HepG2 (cell line): ENCODE measurements around the gene PLSCR4. TPM values are rescaled to one million over a fixed set of nuclear protein-coding genes. Genes with fewer than 3 reads are reported as not detected.

Experiments used
- FOSL2 ChIP-seq: sonication (generic); formaldehyde crosslinking; IDR thresholded peaks from 2 replicates; pipeline ENCODE4 v1.4.0; 2020; ENCODE audit warnings: missing genetic modification reagents
- FOXJ3 ChIP-seq: sonication (generic); formaldehyde crosslinking; IDR thresholded peaks from 2 replicates; pipeline ENCODE4 v1.4.0; 2020; ENCODE audit warnings: missing genetic modification reagents, mild to moderate bottlenecking, borderline replicate concordance
- GLI4 ChIP-seq: sonication (generic); formaldehyde crosslinking; IDR thresholded peaks from 2 replicates; pipeline ENCODE4 v1.5.1; 2020; ENCODE audit warnings: missing genetic modification reagents, mild to moderate bottlenecking, moderate library complexity, borderline replicate concordance
- JDP2 ChIP-seq: sonication (generic); formaldehyde crosslinking; IDR thresholded peaks from 2 replicates; pipeline ENCODE4 v1.8.1; 2022; ENCODE audit warnings: missing genetic modification reagents, borderline replicate concordance
- MAFG ChIP-seq: sonication (generic); formaldehyde crosslinking; IDR thresholded peaks from 2 replicates; pipeline ENCODE4 v1.5.1; 2020; ENCODE audit warnings: mild to moderate bottlenecking, missing genetic modification reagents
- MED13 ChIP-seq: sonication (generic); formaldehyde crosslinking; IDR thresholded peaks from 2 replicates; pipeline ENCODE4 v1.5.0; 2020; ENCODE audit warnings: missing genetic modification reagents
- NCOR1 ChIP-seq: fragments of 200-600 bp; sonication (generic); IDR thresholded peaks from 2 replicates; pipeline ENCODE4 v1.7.0; 2017; ENCODE audit warnings: antibody characterized with exemption, low read length, borderline replicate concordance
- NFATC3 ChIP-seq: sonication (generic); formaldehyde crosslinking; IDR thresholded peaks from 2 replicates; pipeline ENCODE4 v1.5.1; 2020; ENCODE audit warnings: mild to moderate bottlenecking, missing genetic modification reagents
- SOX5 ChIP-seq: IDR thresholded peaks from 2 replicates; pipeline ENCODE4 v1.6.1; 2016; ENCODE audit warnings: borderline replicate concordance
- ZC3H4 ChIP-seq: sonication (generic); formaldehyde crosslinking; IDR thresholded peaks from 2 replicates; pipeline ENCODE4 v1.4.0; 2020; ENCODE audit warnings: missing genetic modification reagents, borderline replicate concordance
- ZMAT3 ChIP-seq: sonication (generic); formaldehyde crosslinking; conservative IDR thresholded peaks from 2 replicates; pipeline ENCODE4 v1.7.0; 2021; ENCODE audit warnings: missing genetic modification reagents
- ZNF17 ChIP-seq: sonication (generic); formaldehyde crosslinking; IDR thresholded peaks from 2 replicates; pipeline ENCODE4 v1.5.0; 2020; ENCODE audit warnings: mild to moderate bottlenecking, missing genetic modification reagents
- ZNF296 ChIP-seq: sonication (generic); formaldehyde crosslinking; conservative IDR thresholded peaks from 2 replicates; pipeline ENCODE4 v1.5.0; 2020; ENCODE audit warnings: mild to moderate bottlenecking, missing genetic modification reagents
- ZNF33B ChIP-seq: sonication (generic); formaldehyde crosslinking; IDR thresholded peaks from 2 replicates; pipeline ENCODE4 v1.5.1; 2020; ENCODE audit warnings: mild to moderate bottlenecking, missing genetic modification reagents
- ZNF569 ChIP-seq: sonication (generic); formaldehyde crosslinking; IDR thresholded peaks from 2 replicates; pipeline ENCODE4 v1.5.0; 2020; ENCODE audit warnings: mild to moderate bottlenecking, missing genetic modification reagents, moderate library complexity, borderline replicate concordance
- ZNF570 ChIP-seq: sonication (generic); formaldehyde crosslinking; IDR thresholded peaks from 2 replicates; pipeline ENCODE4 v1.4.0; 2020; ENCODE audit warnings: mild to moderate bottlenecking, missing genetic modification reagents, borderline replicate concordance
- ZNF652 ChIP-seq: IDR thresholded peaks from 2 replicates; pipeline ENCODE4 v1.6.1; 2016; ENCODE audit warnings: low read depth, borderline replicate concordance
- ZNF792 ChIP-seq: IDR thresholded peaks from 2 replicates; pipeline ENCODE4 v1.6.1; 2016
- polyA plus RNA-seq, 8 experiments: library from polyadenylated mRNA; depleted of rRNA in 3 of 8; stranded (reverse) in 7 of 8; unstranded in 1 of 8; fragments of >200 nt; fragmentation: Illumina TruSeq in 4 of 8; extraction: Trizol in 4 of 8; gene quantifications; 2 replicates each; pipeline versions ENCODE4 v1.2.1 to v1.2.3, GENCODE V29; 2011 to 2016; ENCODE audit warnings: low read depth in 4 of 8, missing spikeins in 1 of 8, mixed read lengths in 1 of 8; ENCODE audit not compliant: insufficient read depth in 1 of 8
- total RNA-seq, 5 experiments: library from RNA; depleted of rRNA; stranded (reverse); fragments of >200 nt; fragmentation: Illumina TruSeq; extraction: Trizol; gene quantifications; 2 replicates each; pipeline ENCODE4 v1.2.3, GENCODE V29; 2016; ENCODE audit warnings: low read depth in 1 of 5
- TF ChIP-seq, protein P1 (sequence below): sonication (generic); formaldehyde crosslinking; IDR thresholded peaks from 2 replicates; pipeline ENCODE4 v1.4.0; 2020; ENCODE audit warnings: mild to moderate bottlenecking, missing genetic modification reagents
- TF ChIP-seq, protein P2 (sequence below): fragments of 450-650 bp; IDR thresholded peaks from 2 replicates; pipeline ENCODE4 v1.6.1; 2017
- TF ChIP-seq, protein P3 (sequence below): IDR thresholded peaks from 2 replicates; pipeline ENCODE4 v1.4.0; 2020; ENCODE audit warnings: mild to moderate bottlenecking, missing genetic modification reagents
- TF ChIP-seq, protein P4 (sequence below): IDR thresholded peaks from 2 replicates; pipeline ENCODE4 v1.6.1; 2016; ENCODE audit warnings: missing biosample characterization, missing genetic modification reagents, low read depth
- TF ChIP-seq, protein P5 (sequence below): sonication (generic); formaldehyde crosslinking; IDR thresholded peaks from 2 replicates; pipeline ENCODE4 v1.8.0; 2022; ENCODE audit warnings: mild to moderate bottlenecking, missing genetic modification reagents

Gene PLSCR4
- total and polyA plus RNA-seq, 2 of the 13 experiments (the other 11 are each of a cell fraction or from before 2014, with no cell fraction given) = 1.5 to 59.0 TPM

DNA sequence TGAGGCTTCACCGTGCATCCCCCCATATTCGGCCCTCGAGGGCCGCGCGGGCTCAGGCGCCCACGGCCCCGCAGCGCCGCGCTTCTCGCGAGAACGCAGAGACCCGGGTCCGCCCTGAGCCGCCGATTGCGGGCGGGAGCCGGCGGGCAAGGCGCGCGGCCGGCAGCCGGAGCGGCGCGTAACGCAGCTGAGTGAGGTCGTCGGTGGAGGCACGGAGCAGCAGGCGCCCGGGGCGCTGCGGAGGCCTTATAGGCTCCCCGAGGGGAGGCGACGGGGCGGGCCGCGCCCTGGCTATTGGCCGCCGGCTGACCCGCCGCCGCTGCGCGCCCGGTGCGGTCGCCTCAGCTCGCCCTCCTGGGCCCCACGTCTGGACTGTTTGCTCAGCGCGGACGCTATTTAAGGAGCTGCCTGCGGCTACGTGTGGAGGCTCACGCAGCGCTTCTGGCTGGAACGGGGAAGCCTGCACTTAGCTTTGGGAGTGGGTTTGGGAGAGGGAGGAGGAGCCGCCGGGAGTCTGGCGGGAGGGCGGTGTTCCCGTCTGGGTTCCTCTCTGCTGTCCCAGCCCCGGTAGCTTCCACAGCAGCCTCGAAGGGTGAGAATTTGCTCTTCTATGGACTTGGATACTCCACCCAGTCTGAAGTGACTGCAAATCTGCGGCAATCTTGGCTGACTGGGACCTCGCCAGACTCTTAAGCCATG is 89.8 kb downstream of the PLSCR4 start, which contains the start of gene PLOD2 (continued):
- TF ChIP-seq ZNF792 (CRISPR knock-in tag) (peak; percentile 89; the same call in 1 of the 2 replicates), FOSL2 (CRISPR knock-in tag) (peak; percentile 69), ZC3H4 (CRISPR knock-in tag) (peak; percentile 20), ZNF652 (CRISPR knock-in tag) (no peak), JDP2 (CRISPR knock-in tag) (no peak), ZNF296 (CRISPR knock-in tag) (no peak), GLI4 (no peak), MAFG (CRISPR knock-in tag) (no peak), NCOR1 (peak; percentile 37; the same call in 1 of the 2 replicates), NFATC3 (no peak), SOX5 (CRISPR knock-in tag) (peak; percentile 62; the same call in 1 of the 2 replicates), ZNF569 (0 out of 2 replicates have a peak, but pooled peaks have one; percentile 19), ZNF570 (CRISPR knock-in tag) (no peak), ZNF33B (CRISPR knock-in tag) (no peak; the same call in 1 of the 2 replicates), ZNF17 (CRISPR knock-in tag) (no peak), ZMAT3 (CRISPR knock-in tag) (no peak), MED13 (CRISPR knock-in tag) (peak; percentile 65; the same call in 1 of the 2 replicates), FOXJ3 (no peak)
- TF ChIP-seq, protein P1, sequence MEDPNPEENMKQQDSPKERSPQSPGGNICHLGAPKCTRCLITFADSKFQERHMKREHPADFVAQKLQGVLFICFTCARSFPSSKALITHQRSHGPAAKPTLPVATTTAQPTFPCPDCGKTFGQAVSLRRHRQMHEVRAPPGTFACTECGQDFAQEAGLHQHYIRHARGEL = no peak
- TF ChIP-seq, protein P2, sequence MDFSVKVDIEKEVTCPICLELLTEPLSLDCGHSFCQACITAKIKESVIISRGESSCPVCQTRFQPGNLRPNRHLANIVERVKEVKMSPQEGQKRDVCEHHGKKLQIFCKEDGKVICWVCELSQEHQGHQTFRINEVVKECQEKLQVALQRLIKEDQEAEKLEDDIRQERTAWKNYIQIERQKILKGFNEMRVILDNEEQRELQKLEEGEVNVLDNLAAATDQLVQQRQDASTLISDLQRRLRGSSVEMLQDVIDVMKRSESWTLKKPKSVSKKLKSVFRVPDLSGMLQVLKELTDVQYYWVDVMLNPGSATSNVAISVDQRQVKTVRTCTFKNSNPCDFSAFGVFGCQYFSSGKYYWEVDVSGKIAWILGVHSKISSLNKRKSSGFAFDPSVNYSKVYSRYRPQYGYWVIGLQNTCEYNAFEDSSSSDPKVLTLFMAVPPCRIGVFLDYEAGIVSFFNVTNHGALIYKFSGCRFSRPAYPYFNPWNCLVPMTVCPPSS = no peak
- TF ChIP-seq, protein P3, sequence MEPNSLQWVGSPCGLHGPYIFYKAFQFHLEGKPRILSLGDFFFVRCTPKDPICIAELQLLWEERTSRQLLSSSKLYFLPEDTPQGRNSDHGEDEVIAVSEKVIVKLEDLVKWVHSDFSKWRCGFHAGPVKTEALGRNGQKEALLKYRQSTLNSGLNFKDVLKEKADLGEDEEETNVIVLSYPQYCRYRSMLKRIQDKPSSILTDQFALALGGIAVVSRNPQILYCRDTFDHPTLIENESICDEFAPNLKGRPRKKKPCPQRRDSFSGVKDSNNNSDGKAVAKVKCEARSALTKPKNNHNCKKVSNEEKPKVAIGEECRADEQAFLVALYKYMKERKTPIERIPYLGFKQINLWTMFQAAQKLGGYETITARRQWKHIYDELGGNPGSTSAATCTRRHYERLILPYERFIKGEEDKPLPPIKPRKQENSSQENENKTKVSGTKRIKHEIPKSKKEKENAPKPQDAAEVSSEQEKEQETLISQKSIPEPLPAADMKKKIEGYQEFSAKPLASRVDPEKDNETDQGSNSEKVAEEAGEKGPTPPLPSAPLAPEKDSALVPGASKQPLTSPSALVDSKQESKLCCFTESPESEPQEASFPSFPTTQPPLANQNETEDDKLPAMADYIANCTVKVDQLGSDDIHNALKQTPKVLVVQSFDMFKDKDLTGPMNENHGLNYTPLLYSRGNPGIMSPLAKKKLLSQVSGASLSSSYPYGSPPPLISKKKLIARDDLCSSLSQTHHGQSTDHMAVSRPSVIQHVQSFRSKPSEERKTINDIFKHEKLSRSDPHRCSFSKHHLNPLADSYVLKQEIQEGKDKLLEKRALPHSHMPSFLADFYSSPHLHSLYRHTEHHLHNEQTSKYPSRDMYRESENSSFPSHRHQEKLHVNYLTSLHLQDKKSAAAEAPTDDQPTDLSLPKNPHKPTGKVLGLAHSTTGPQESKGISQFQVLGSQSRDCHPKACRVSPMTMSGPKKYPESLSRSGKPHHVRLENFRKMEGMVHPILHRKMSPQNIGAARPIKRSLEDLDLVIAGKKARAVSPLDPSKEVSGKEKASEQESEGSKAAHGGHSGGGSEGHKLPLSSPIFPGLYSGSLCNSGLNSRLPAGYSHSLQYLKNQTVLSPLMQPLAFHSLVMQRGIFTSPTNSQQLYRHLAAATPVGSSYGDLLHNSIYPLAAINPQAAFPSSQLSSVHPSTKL (CRISPR knock-in tag) = peak; percentile 46
- TF ChIP-seq, protein P4, sequence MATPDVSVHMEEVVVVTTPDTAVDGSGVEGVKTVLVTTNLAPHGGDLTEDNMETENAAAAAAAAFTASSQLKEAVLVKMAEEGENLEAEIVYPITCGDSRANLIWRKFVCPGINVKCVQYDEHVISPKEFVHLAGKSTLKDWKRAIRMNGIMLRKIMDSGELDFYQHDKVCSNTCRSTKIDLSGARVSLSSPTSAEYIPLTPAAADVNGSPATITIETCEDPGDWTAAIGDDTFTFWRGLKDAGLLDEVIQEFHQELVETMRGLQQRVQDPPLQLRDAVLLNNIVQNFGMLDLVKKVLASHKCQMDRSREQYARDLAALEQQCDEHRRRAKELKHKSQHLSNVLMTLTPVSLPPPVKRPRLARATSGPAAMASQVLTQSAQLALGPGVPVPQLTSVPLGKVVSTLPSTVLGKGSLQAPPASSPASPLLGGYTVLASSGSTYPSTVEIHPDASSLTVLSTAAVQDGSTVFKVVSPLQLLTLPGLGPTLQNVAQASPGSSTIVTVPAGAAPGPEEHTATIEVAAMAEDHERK (CRISPR knock-in tag) = no peak
- TF ChIP-seq, protein P5, sequence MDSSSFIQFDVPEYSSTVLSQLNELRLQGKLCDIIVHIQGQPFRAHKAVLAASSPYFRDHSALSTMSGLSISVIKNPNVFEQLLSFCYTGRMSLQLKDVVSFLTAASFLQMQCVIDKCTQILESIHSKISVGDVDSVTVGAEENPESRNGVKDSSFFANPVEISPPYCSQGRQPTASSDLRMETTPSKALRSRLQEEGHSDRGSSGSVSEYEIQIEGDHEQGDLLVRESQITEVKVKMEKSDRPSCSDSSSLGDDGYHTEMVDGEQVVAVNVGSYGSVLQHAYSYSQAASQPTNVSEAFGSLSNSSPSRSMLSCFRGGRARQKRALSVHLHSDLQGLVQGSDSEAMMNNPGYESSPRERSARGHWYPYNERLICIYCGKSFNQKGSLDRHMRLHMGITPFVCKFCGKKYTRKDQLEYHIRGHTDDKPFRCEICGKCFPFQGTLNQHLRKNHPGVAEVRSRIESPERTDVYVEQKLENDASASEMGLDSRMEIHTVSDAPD = peak; percentile 81
